ENCODE results near the gene SUN1. TPM values are rescaled to one million over a fixed set of nuclear protein-coding genes. Genes with fewer than 3 reads are reported as not detected.
"Not testable (repeated sequence)": the region's sequence is repeated elsewhere in the genome, so short reads cannot be mapped to it uniquely, and the experiment has no call there.

SUN1 gene
- total RNA-seq, 4 donors from 2014 or later = 243 to 263 (median 244) TPM

GRCh38 chr7:845731-846130 lies 13.5 kb downstream of the SUN1 start:
- WGBS, 2 donors = 95 to 96% methylated on average over 11 of the region's 11 CpGs
- no peak for DNase-seq (ENCODE audit: low spot score in 2 of 2)
- Histone ChIP-seq H3K4me1 (peaks cover 0 to 11% (median 0%) of the 10 kb centered on the region in 4 donors), H3K4me3 (no peak overlapping the region), H3K27me3 (no peaks in the 10 kb centered on the region), H3K36me3 (peaks cover 3 to 96% (median 13%) of the 10 kb centered on the region in 3 donors), H3K27ac (no peak overlapping the region), H3K9me3 (no peaks in the 10 kb centered on the region)
- no peak for TF ChIP-seq EP300 (IDR thresholded peaks at IDR 0.05)

GRCh38 chr7:846958-847650 lies 14.8 kb downstream of the SUN1 start:
- WGBS, 2 donors = 90 to 94% methylated on average over 19 to 26 of the region's 37 CpGs
- not testable (repeated sequence) for H3K4me1 ChIP-seq; H3K27ac ChIP-seq; H3K9me3 ChIP-seq; H3K4me3 ChIP-seq; DNase-seq (ENCODE audit: low spot score in 2 of 2); H3K27me3 ChIP-seq
- H3K36me3 ChIP-seq = peaks cover 3 to 99% (median 13%) of the 10 kb centered on the region in 3 donors

GRCh38 chr7:847728-848127 lies 15.5 kb downstream of the SUN1 start:
- H3K4me3 ChIP-seq; H3K27me3 ChIP-seq; H3K9me3 ChIP-seq; H3K4me1 ChIP-seq; H3K27ac ChIP-seq; DNase-seq (ENCODE audit: low spot score in 2 of 2): not testable (repeated sequence)
- 88 to 96% methylated on average over 10 to 17 of the region's 28 CpGs for WGBS, 2 donors
- peaks cover 3 to 99% (median 9%) of the 10 kb centered on the region in 3 donors for H3K36me3 ChIP-seq

- no peak overlapping the region for H3K4me3 ChIP-seq
- TF ChIP-seq EP300 (IDR thresholded peaks at IDR 0.05) (no peak), POLR2A (IDR thresholded peaks at IDR 0.05) (no peak), CTCF (IDR thresholded peaks at IDR 0.05) (no peak)
- WGBS, 2 donors = 87 to 93% methylated on average over 14 of the region's 14 CpGs
- H3K9me3 ChIP-seq = no peaks in the 10 kb centered on the region
- H3K27ac ChIP-seq = no peak overlapping the region
- DNase-seq (ENCODE audit: low spot score in 2 of 2) = no peak
- H3K4me1 ChIP-seq = no peaks in the 10 kb centered on the region
- peaks cover 0 to 99% (median 19%) of the 10 kb centered on the region in 3 donors for H3K36me3 ChIP-seq
- no peaks in the 10 kb centered on the region for H3K27me3 ChIP-seq
Observed at GRCh38 chr7:849145-849544, 16.9 kb downstream of the SUN1 start.

- no peak for TF ChIP-seq EP300 (IDR thresholded peaks at IDR 0.05)
- no peak for TF ChIP-seq CTCF (IDR thresholded peaks at IDR 0.05)
- no peak for TF ChIP-seq POLR2A (IDR thresholded peaks at IDR 0.05)
- H3K27ac ChIP-seq = no peak overlapping the region
- H3K27me3 ChIP-seq = no peaks in the 10 kb centered on the region
- no peaks in the 10 kb centered on the region for H3K9me3 ChIP-seq
- WGBS, 2 donors = 92 to 94% methylated on average over 19 of the region's 19 CpGs
- peaks cover 0 to 99% (median 23%) of the 10 kb centered on the region in 3 donors for H3K36me3 ChIP-seq
- no peak overlapping the region for H3K4me3 ChIP-seq
- no peak for DNase-seq (ENCODE audit: low spot score in 2 of 2)
- no peaks in the 10 kb centered on the region for H3K4me1 ChIP-seq
Observed at GRCh38 chr7:849781-850180, 17.5 kb downstream of the SUN1 start.

- H3K9me3 ChIP-seq = no peaks in the 10 kb centered on the region
- peaks cover 0 to 99% (median 34%) of the 10 kb centered on the region in 3 donors for H3K36me3 ChIP-seq
- H3K27me3 ChIP-seq = no peaks in the 10 kb centered on the region
- 85 to 89% methylated on average over 14 of the region's 14 CpGs for WGBS, 2 donors
- no peak overlapping the region for H3K27ac ChIP-seq
- DNase-seq (ENCODE audit: low spot score in 2 of 2) = no peak
- no peak overlapping the region for H3K4me3 ChIP-seq
- TF ChIP-seq EP300 (IDR thresholded peaks at IDR 0.05) = no peak
- no peak for TF ChIP-seq CTCF (IDR thresholded peaks at IDR 0.05)
- TF ChIP-seq POLR2A (IDR thresholded peaks at IDR 0.05) = no peak
- no peaks in the 10 kb centered on the region for H3K4me1 ChIP-seq
Observed at GRCh38 chr7:851204-851603, 18.9 kb downstream of the SUN1 start.
